ENCODE data around the gene CTNNBIP1.

The CTNNBIP1 gene

DNA sequence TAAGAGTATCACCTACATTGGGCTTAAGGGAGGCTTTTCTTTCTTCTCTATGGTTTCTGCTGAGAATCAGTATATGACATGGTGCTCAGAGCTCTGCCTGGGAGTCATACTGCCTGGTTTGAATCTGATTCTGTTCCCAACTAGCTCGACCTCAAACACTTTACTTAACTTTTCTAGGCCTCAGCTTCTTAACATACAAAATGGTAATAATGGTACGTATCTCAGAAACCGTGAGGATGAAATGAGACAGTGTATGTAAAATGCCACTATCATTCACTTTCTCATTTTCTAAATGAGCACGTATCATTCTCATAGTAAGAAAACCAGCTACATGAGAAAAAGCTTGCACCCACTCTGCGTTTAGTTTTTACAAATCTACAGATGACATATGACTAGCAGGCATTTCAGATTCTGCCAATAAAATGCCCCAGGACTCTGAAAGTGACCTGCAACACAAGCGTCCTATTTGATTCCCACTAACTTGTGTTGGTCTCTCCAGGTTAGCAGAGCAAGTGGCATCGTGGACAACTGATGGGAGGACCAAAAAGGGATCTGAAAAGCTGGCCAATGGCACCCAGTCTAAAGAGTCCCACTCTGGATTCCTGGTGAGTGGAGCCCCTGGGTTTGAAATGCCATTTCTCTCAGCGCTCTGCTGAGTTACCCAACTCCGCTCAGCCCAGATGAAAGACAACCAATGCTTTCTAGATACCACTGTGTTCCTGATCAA is 6.1 kb downstream of the CTNNBIP1 start:
- no peak for DNase-seq (ENCODE audit: low read depth)

DNA sequence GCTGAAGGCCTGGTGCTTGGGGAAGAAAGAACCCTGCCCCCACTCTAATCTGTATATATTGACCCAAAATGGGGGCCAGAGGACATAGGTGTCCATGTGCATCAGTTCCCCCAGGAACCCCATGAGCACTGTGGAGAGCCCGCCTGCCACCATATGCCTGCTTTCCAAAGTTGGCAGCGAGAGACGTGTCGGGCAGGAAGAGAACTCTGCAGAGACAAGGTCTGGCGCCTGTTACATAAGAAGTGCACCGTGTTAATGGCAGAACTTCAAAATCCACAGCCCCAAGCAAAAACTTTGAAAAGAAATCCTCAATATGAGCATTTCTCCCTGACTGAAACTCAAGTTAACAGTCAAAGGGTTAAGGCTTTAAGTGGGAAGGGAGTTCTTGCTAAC is 8.0 kb downstream of the CTNNBIP1 start:
- no peak for DNase-seq (ENCODE audit: low read depth)

DNA sequence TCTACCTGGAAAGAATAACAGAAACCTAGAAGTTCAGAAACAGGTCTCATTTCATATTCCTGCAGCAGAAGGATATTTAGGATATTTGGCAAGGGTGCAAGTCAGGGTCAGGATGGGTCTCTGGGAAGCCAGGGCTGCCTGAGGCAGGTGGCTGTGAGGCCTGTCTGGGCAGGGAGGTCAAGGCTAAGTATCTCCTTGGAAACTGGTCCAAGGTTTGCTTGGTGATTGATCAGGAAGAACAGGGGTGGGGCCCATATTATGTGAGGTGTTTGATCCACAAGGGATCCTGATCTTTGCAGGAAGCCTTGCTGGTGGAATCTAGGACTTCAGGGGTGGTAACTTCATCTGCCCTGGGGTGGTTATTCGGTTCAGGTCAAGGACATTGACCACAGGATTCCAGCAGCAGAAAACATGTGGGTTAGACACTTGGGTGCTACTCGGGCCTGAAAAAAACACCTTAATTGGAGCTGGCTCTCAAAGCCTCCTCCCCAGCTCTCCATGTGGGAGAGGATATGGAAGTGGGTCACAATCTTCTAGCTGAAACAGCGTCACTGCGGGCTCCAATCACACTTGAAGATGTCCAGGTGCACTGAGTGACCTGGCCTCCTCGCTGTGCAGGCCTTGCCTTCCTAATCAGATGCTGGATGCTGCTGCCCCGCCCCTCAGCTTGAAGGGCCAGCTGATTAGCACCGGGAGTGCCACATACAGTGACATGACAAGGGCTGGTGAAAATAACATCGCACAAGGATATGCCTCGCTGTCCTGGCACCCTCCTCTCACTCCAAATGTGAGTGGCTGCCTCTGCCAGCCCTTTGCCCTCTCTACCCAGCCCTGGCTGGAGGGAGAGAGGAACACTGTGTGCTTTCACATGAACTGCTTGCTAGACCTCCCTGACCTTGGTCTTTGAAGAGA is 8.7 kb downstream of the CTNNBIP1 start:
- no peak for DNase-seq (ENCODE audit: low read depth)

DNA sequence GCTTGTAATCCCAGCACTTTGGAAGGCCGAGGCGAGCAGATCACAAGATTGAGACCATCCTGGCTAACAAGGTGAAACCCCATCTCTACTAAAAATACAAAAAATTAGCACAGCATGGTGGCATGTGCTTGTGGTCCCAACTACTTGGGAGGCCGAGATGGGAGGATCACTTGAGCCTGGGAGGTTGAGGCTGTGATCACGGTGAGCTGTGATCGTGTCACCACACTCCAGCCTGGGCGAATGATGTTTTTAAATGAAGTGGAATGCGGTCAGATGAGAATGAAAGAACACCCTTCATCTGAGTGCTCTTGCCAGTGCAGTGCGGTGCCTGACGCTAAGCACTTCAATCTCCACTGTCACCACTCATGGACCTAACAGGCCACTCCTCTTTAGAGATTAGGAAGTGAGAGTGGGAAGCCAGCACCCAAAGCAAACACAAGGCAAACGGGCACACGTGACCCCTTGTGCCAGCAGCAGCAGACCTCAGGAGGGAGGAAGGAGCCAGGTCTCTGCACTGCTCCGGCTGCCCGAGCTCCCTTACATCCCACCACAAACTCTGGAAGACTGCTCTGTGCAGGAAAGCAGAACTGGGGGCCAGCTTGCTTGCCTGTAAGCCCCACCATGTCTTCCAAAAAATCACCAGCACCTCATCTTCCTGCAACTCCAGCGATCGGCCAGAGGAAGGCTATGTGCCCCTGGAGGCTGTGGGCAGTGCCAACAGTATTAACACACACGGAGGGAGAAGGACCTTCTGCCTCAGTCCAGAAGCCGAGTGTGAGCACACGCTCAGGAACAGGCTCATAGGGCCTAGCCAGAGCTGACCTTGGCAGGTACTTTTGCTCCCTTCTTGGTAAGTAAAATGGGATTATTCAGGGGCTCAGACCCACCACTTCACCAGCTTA is 9.7 kb downstream of the CTNNBIP1 start:
- no peak for DNase-seq (ENCODE audit: low read depth)

DNA sequence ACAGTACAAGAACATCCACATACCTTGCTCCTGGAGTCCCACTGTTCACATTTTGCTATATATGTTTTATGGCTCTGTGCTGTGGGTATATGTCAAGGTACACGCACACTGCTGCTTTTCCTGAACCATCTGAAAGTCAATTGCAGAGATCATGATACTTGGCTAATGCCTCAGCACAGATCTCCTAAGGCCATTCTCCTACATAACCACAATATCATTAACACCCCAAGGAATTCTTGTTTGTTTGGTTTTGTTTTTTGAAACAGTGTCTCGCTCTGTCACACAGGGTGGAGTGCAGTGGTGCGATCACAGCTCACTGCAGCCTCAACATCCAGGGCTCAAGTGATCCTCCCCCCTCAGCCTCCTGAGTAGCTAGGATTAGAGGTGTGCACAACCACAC is 16.0 kb downstream of the CTNNBIP1 start:
- no peak for DNase-seq (ENCODE audit: low read depth)

DNA sequence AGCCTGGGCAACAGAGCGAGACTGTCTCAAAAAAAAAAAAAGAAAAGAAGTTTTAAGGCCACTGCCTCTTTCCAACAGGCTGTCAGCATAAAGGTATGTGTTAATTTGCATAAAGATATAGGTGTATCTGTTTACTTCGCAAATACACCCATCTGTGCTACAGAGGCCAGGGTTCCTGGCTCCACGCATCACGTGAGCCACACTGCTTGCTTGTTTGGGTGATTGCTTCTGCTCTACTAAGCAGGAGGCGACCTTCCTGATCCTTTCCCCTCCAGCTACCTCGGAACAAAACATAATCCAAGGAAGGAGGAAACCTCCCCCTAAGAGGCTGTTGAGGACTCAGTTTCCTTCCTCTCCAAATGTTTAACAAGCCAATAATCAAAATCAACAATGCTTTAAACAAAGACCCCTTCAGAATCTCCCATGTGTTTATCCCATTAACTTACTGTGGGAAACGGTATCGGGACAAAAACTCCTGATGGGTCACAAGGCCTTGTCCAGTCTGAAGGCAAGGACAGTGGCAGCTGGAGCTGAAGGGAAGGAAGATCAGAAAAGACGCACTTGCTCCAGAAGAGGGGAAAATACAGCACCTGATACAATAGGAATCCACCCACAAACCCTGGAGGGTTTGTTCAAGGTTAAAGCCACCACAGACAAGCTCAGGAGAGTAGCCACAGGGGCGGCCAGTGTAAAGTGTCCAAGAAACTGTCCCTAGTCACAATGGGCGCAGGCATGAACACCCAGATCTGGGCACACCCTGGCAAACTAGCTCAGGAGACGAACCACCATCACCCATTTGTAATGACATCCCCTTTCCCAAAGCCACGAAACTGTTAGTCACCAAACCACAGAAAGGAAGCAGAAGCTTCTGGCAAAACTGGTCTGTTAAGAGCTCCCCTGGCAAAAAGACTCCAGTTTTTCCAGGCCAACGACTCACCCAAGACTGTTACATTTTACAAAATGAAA is 17.2 kb downstream of the CTNNBIP1 start:
- no peak for DNase-seq (ENCODE audit: low read depth)

DNA sequence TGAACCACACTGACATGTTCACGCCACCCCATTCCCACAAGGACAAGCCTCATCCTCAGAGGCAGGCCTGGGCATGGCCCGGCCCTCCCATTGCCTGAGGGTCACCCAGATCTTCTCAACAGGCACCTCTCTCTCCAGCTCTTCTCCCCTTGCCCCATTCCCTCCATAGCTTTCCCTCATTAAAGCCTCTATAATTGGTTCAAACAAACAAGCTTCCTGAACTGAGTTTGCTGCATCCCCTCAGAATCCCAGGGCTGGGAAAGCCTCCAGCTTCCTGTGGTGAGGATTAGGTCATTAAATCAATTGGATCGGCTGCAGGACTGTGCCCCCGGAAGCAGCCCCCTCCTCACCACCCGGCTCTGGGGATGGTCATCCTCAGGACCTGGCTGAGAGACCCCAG is 18.9 kb downstream of the CTNNBIP1 start:
- no peak for DNase-seq (ENCODE audit: low read depth)

DNA sequence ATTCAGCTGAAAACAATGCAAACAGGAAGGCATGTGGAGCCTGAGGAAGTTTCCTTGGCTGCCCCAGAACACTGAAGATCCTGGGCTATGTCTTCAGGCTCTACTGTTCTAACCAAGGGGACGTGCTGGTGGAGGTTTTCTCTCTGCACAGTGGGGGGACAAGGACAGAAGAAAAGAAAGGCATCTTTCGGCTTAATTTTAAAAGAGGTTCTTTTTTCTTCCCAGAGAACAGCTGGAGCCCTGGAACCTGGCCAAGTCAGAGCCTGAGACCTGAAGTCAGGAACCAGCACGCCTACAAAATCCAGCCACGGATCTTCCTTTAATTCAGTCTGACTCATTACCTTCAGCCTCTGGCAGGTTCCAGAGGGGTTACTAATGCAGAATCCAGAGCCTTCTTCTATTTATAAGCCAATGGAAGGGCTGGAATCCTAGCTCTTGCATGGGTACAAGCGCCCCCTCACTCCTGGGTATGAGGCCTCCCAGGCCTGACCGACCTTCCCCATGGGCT is 19.8 kb downstream of the CTNNBIP1 start:
- no peak for DNase-seq (ENCODE audit: low read depth)

DNA sequence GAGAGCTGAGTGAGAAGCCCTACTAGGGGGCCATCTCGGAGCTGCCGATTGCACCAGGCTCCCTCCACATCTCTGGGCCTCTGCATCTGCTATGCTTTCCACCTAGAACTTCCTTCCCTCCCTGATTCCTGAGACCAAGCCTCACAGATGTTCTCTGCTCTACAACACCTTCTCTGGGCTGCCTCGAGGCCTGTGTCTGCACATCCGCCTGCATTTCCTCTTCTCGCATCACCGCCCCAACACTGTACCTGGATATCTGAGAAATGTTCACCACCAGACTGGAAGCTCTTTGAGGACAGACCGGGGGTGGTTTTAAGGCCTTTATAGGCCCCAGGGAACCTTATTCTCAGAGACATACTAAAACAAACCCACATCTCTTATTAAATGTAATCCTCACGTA is 20.7 kb downstream of the CTNNBIP1 start:
- no peak for DNase-seq (ENCODE audit: low read depth)

DNA sequence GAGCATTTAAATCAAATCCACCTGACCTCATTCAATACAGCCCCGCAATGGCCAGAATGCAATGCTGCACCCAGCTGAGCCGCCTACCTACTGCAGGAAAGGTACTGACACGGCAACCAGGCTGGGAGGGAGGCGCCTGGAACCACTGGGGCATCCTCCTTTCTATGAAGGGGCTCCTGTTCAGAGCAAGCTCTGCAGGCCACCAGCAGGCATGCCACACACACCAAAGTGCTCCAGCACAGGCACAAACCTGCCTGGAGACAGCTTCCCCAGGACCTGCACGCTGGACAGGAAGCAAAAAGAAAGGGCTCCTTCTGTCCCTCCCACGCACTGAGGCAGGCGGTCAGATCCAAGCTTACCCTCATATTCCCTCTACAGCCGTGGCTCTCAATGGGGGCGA is 21.2 kb downstream of the CTNNBIP1 start:
- no peak for DNase-seq (ENCODE audit: low read depth)

DNA sequence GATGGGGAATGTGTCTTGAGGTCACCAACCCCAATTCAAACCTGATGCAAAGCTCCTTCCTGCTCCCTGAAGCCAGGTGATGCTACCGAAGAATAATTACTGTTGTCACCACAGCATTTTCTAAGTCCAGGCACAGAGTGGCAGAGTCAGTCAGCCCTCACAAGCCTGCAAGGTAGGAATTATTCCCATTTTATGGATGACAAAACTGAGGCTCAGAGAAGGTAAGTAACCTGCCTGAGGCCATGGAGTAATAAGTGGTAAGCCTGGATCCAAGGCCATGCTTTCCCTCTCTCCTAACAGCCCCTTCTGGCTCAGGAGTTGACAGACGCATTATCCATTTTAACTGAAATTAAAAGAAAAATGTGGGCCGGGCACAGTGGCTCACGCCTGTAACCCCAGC is 23.0 kb downstream of the CTNNBIP1 start:
- no peak for DNase-seq (ENCODE audit: low read depth)

DNA sequence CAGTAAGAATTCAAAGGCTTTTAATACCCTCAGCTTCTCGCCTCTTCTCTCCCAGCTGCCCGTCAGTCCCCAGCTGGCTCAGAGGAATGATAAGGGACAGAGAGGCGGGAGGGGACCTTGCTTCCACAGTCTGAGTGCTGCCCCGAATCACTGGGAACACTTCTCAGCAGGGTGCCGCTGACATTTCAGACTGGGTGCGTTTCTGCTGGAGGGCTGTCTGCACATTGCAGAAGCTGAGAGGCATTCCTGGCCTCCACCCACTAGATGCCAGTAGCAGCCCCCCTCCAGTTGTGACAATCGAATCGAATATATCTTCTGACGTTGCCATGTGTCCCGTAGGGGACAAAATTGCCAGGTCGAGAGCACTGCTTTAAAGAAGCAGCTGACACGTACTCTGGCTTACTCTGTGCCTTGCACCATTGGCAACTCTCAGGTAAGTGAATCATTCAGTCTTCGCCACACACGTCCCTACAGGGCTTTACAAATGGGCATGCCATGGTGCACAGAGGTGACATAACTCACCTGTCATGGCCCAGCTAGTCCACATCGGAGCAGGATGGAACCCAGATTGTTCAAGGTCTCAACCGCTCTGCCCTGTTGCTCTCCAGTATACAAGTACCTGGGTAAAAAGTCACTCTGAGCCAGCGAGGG is 23.9 kb downstream of the CTNNBIP1 start:
- DNase-seq (ENCODE audit: low read depth): no peak

DNA sequence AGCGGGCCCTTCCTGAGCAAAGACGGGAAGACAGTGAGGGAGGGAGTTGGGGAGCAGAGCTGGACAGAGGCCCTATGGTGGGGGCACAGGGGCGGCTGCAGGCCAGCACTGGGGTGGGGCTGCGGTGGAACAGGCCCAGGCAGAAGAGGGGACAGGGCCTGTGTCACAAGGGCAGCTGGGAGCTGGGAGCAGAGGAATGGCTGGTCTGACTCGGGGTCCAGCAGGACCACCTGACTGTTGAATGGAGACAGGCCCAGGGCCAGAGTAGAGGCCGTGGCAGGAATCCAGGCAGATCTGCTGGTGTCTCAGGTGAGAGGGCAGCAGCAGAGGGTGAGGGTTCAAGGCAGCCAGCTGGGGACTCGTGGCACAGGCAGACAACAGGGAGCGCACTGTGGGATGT is 25.3 kb downstream of the CTNNBIP1 start:
- DNase-seq (ENCODE audit: low read depth): no peak

DNA sequence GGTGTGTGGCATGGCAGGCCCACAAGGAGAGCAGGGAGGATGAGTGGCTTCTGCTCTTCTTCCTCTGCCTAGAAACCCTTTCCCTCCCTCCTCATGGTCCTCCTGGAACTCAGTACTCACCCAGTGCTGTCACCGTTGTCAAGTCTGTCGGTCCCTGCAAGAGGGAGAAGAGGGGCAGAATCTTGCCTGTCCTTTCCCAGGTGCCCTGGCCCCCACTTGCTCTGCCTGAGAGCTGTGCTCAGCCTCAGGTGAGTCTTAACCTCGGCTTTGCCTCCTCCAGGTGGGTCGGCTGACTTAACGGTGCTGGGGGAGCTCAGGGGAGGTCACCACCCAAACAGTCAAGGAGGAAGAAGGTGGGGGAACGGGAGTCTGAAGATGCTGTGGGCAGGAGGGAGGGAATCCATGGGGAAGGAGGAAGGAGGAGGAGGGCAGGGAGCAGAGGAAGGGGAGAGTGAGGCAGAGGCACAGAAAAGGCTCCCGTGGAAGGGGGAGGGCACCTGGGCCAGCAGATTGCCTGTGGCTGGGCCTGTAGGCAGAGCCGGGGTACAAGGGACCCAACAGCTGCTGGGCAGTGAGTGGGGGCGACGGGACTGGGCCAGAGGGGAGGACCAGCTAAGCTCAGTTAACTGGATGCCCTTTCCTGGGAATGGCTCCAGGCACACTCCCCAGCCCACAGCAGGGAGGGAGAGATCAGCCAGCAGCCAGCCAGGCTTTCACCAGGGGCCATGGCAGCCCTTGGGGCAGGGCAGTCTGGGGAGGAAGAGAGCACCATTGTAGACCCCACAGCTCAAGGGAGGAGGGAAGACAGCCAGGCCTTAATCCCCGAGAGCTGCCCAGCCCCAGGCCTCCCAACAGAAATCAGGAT is 26.3 kb downstream of the CTNNBIP1 start:
- no peak for DNase-seq (ENCODE audit: low read depth)

DNA sequence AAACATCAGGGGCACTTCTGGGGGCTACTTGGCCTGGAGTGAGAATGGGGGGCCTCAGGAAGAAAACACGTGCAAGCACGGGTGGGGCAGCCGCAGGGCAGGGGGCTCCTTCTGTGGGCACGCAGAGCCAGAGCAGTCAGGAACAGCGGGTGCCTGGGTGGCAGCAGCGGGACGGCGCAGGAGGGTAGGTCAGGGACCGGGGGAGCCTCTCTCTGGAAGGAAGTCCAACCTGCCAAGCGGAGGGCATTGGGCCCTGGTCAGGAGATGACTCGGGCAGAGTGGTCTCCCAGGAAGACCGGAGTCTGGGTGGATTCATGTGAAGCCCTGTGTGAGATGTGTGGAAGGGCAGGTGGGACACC is 27.1 kb downstream of the CTNNBIP1 start:
- no peak for DNase-seq (ENCODE audit: low read depth)

DNA sequence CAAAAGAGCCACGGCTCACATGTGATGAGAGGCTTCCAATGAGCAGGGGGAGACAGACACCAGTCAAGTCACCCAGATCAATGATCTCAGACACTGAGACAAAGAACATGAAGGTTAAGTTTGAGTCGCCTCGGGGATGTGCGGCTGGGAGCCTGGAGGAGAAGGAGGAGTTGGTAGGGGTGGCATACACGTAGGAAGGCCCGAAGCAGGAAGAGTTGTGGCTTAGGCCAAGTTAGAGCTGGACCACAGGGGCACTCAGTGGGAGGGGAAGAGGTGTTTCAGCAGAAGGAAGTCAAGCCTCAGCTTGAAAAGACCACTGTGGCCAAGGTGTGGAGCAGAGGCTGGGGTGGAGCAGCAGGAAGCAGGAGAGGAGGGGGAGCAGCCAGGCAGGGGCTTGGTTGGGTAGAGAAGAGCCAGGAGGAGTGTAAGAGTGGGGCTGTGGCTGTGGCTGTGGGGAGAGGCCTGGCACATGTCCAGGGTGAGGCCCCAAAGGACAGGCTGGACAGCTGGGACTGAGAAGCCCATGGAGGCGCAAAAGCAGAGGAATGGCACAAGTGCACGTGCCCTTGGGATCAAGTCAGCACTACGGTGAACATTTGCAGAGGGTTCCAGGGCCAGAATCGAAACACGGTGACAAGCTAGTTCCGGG is 27.6 kb downstream of the CTNNBIP1 start:
- no peak for DNase-seq (ENCODE audit: low read depth)

DNA sequence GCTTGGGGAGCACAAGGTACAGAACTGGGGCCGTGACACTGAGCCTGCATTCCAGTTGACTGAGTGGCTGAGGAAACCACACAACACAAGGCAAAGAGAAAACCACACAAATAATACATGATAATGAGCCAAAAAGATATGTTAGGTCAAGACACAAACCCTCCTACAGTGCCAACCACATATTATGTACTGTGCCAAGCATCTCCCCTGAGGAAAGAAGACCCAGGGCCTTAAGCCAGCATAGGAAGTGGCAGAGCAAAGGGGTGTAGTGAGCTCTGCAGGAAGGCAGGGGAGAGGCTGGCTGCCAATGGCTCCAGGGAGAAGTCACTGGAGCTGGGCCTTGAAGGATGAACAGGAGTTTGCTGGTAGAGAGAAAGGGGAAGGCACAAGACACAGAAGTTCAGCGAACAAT is 28.2 kb downstream of the CTNNBIP1 start:
- no peak for DNase-seq (ENCODE audit: low read depth)

DNA sequence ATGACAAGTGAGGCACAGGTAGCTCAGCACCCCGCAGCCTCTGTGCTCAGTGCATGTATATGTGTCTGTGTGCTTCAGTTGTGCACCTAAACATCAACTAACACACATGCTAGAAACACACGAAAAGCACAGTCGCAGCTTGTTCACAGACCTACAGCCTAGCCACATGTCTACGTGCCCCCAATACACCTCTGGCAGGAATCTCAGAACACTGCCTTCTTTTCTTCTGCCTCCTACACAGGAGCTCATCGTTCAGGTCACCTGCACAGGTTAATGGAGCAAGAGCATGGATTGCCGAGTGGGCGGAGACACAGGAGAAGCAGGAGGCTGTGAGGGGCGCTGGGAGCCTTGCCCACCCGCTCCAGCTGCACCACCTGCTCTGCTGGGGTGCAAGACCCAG is 31.7 kb downstream of the CTNNBIP1 start:
- no peak for DNase-seq (ENCODE audit: low read depth)

DNA sequence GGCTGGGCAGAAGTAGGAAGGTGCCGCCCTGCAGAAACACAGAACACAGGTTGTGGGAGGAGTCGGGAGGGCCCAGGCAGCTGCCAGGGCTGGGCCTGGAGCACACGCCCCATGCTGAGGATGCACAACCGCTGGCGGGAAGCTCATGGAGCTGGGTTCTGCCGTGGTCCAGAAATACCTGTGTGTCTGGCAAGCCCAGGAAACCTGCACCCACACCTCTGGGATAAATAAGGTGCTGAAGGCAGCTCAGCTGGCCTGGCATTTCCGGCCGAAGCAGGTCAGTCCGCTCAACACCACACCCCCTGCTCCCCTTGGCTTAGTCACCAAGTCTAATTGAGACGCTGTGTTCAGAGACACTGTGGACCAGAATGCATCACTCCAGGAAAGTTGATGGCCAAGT is 32.1 kb downstream of the CTNNBIP1 start:
- DNase-seq (ENCODE audit: low read depth): no peak
